DND-41 (cell line): ENCODE data around the gene TBL1X.

Experiments used
- ATAC-seq: fragments of 200-7000 bp; cut with Tn5 transposase; 3 replicates; pipeline ENCODE4 v1.9.1; 2021; ENCODE audit warnings: low read depth; ENCODE audit not compliant: insufficient read depth
- DNase-seq: peaks from one replicate; pipeline ENCODE4 v3.0.0-alpha.2; 2020
- H2AFZ ChIP-seq: 2 replicates; pipeline ENCODE4 v1.6.0; 2012; ENCODE audit warnings: low read depth, low read length
- H3K27ac ChIP-seq: 2 replicates; pipeline ENCODE4 v1.5.1; 2012; ENCODE audit warnings: low read length, inconsistent platforms
- H3K27me3 ChIP-seq: fragments of 200-600 bp; sonication (generic); 2 replicates; pipeline ENCODE4 v1.6.0; 2012; ENCODE audit warnings: low read length, mild to moderate bottlenecking, inconsistent platforms; ENCODE audit not compliant: insufficient read depth, poor library complexity
- H3K36me3 ChIP-seq: 2 replicates; pipeline ENCODE4 v1.5.1; 2012; ENCODE audit warnings: low read length, inconsistent platforms; ENCODE audit not compliant: insufficient read depth
- H3K4me1 ChIP-seq: 2 replicates; pipeline ENCODE4 v1.5.1; 2012; ENCODE audit warnings: mild to moderate bottlenecking, low read length; ENCODE audit not compliant: insufficient read depth
- H3K4me2 ChIP-seq: 2 replicates; pipeline ENCODE4 v1.6.0; 2012; ENCODE audit warnings: mild to moderate bottlenecking, moderate library complexity, low read length, inconsistent platforms; ENCODE audit not compliant: insufficient read depth
- H3K4me3 ChIP-seq, 2 experiments: fragments of 200-600 bp in 1 of 2; shearing (Covaris generic) in 1 of 2; 2 replicates each; pipeline ENCODE4 v1.5.1; 2012 to 2016; ENCODE audit warnings: inconsistent platforms in 2 of 2, low read length in 2 of 2, mild to moderate bottlenecking in 2 of 2, low read depth in 1 of 2, moderate library complexity in 1 of 2
- H3K79me2 ChIP-seq: 2 replicates; pipeline ENCODE4 v1.6.0; 2012; ENCODE audit warnings: low read length, inconsistent platforms; ENCODE audit not compliant: insufficient read depth
- H3K9ac ChIP-seq: 2 replicates; pipeline ENCODE4 v1.6.0; 2012; ENCODE audit warnings: low read depth, mild to moderate bottlenecking, inconsistent platforms, low read length, moderate library complexity
- H3K9me3 ChIP-seq: 2 replicates; pipeline ENCODE4 v1.5.1; 2012; ENCODE audit warnings: low read length, moderate library complexity, mild to moderate bottlenecking, inconsistent platforms; ENCODE audit not compliant: insufficient read depth, severe bottlenecking
- H4K20me1 ChIP-seq: 2 replicates; pipeline ENCODE4 v1.6.0; 2012; ENCODE audit warnings: low read length; ENCODE audit not compliant: insufficient read depth
- CTCF ChIP-seq: IDR thresholded peaks from 2 replicates; pipeline ENCODE4 v1.5.1; 2012; ENCODE audit warnings: borderline replicate concordance, low read length, moderate library complexity, mild to moderate bottlenecking; ENCODE audit not compliant: poor library complexity, severe bottlenecking; ENCODE audit errors: extremely low read depth
- EZH2 ChIP-seq: IDR thresholded peaks from 3 replicates; pipeline ENCODE4 v1.6.1; 2012; ENCODE audit warnings: borderline replicate concordance, low read depth, mild to moderate bottlenecking, moderate library complexity, low read length, inconsistent platforms; ENCODE audit not compliant: severe bottlenecking

Gene TBL1X

GRCh38 chrX:9729171-9729885 is 264.5 kb downstream of the TBL1X start:
- Histone ChIP-seq H3K4me1 (no peaks in the 10 kb centered on the region), H3K36me3 (no peaks in the 10 kb centered on the region), H3K4me3 (no peak overlapping the region), H3K79me2 (no peaks in the 10 kb centered on the region), H3K27ac (no peak overlapping the region), H3K27me3 (no peaks in the 10 kb centered on the region), H3K9me3 (peaks cover 4% of the 10 kb centered on the region), H4K20me1 (no peaks in the 10 kb centered on the region), H3K9ac (no peak overlapping the region), H2AFZ (no peak overlapping the region), H3K4me2 (no peak overlapping the region)
- DNase-seq: no peak
- ATAC-seq: no peak
- no peak for TF ChIP-seq EZH2

GRCh38 chrX:9730078-9730477 is 265.2 kb downstream of the TBL1X start:
- H3K79me2 ChIP-seq: no peaks in the 10 kb centered on the region

GRCh38 chrX:9730752-9731151 is 265.9 kb downstream of the TBL1X start:
- H4K20me1 ChIP-seq: no peaks in the 10 kb centered on the region
- no peak overlapping the region for H3K27ac ChIP-seq
- H3K4me1 ChIP-seq: no peaks in the 10 kb centered on the region
- DNase-seq (no peak), ATAC-seq (no peak)
- H3K4me2 ChIP-seq: no peak overlapping the region
- no peak overlapping the region for H3K4me3 ChIP-seq
- H3K79me2 ChIP-seq: no peaks in the 10 kb centered on the region
- peaks cover 4% of the 10 kb centered on the region for H3K9me3 ChIP-seq
- no peaks in the 10 kb centered on the region for H3K36me3 ChIP-seq
- no peak overlapping the region for H2AFZ ChIP-seq
- no peak for TF ChIP-seq CTCF
- no peak for TF ChIP-seq EZH2
- H3K27me3 ChIP-seq: no peaks in the 10 kb centered on the region
- no peak overlapping the region for H3K9ac ChIP-seq

More at GRCh38 chrX:9730078-9730477, 265.2 kb downstream of the TBL1X start:
- H3K36me3 ChIP-seq: no peaks in the 10 kb centered on the region
- peaks cover 4% of the 10 kb centered on the region for H3K9me3 ChIP-seq
- no peak overlapping the region for H3K4me3 ChIP-seq
- H3K27ac ChIP-seq: no peak overlapping the region
- H3K4me1 ChIP-seq: no peaks in the 10 kb centered on the region
- H3K27me3 ChIP-seq: no peaks in the 10 kb centered on the region
- no peaks in the 10 kb centered on the region for H4K20me1 ChIP-seq
- H3K9ac ChIP-seq: no peak overlapping the region
- TF ChIP-seq EZH2 (no peak), CTCF (no peak)
- no peak overlapping the region for H3K4me2 ChIP-seq
- H2AFZ ChIP-seq: no peak overlapping the region
- ATAC-seq: no peak
- no peak for DNase-seq

- Histone ChIP-seq H3K36me3 (no peaks in the 10 kb centered on the region), H3K79me2 (no peaks in the 10 kb centered on the region), H3K9ac (no peak overlapping the region), H2AFZ (no peak overlapping the region), H3K4me1 (no peaks in the 10 kb centered on the region), H4K20me1 (no peaks in the 10 kb centered on the region), H3K27ac (no peak overlapping the region), H3K4me2 (no peak overlapping the region), H3K27me3 (no peaks in the 10 kb centered on the region), H3K9me3 (no peaks in the 10 kb centered on the region), H3K4me3 (no peak overlapping the region)
- TF ChIP-seq EZH2 (no peak), CTCF (no peak)
- ATAC-seq: no peak
- DNase-seq: no peak
These were observed 272.5 kb downstream of the TBL1X start for GRCh38 chrX:9737363-9737762.
